GM06990 (cell line): Measurements from ENCODE around the gene PRPF6.
A peak's percentile ranks its signal among the peaks of the same experiment; 100 is the strongest.

ENCODE experiments used
- DNase-seq: peaks from one replicate; pipeline ENCODE4 v3.0.0-alpha.2; 2011; ENCODE audit not compliant: insufficient read length; ENCODE audit errors: extremely low read depth
- H3K27me3 ChIP-seq: replicated peaks from 2 replicates; pipeline ENCODE4 v1.6.0; 2011; ENCODE audit warnings: low read length; ENCODE audit not compliant: control insufficient read depth, insufficient read depth
- H3K36me3 ChIP-seq: 2 replicates; pipeline ENCODE4 v1.5.1; 2011; ENCODE audit warnings: low read length; ENCODE audit not compliant: control insufficient read depth, insufficient read depth
- H3K4me3 ChIP-seq: replicated peaks from 2 replicates; pipeline ENCODE4 v1.5.1; 2011; ENCODE audit warnings: low read depth, mild to moderate bottlenecking, control low read depth, low read length
- TF ChIP-seq, protein P1 (sequence below): IDR thresholded peaks from 2 replicates; pipeline ENCODE4 v1.5.1; 2011; ENCODE audit warnings: low read length, control low read depth, mild to moderate bottlenecking, inconsistent platforms; ENCODE audit not compliant: insufficient read depth, poor library complexity, severe bottlenecking

PRPF6 gene

DNA sequence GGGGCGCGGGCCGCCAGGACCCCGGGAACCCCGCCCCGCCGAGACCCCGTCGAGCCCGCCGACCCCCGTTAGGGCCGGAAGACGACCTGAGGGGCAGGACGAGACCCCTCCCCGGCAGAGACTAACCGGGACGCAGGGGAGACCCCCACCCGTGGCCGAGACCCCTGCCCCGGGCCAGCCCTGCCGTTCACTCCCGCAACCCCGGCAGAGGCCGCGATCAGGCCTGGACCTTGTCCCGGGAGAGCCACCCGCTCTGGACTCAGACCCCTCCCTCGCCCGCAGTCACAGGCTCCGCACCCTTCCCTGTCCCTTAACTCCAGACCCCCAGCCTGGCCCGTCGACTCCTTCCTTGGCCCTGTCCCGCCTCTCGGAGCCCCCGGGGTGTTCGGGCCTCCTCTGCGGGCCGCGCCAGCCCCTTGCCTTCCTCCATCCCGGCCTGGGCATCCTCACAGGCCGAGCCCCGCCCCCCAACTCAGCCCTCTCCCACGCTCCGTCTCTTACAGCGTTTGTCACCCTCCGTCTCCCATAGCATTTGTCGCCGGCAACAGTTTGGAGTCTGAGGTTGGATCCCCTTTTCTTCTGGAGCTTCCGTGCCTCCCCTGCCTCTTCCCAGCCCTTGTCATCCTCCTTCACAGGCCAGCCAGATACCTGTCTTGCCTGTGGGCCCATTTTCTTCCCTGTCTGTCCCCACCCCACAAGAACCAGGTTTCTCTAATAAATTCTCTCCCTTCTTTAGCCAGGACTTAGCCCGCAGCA is 82.6 kb downstream of the PRPF6 start:
- Histone ChIP-seq H3K36me3 (no peaks in the 10 kb centered on the region), H3K27me3 (no peaks in the 10 kb centered on the region), H3K4me3 (peak overlapping the region; percentile 79)
- no peak for DNase-seq
- TF ChIP-seq, protein P1, sequence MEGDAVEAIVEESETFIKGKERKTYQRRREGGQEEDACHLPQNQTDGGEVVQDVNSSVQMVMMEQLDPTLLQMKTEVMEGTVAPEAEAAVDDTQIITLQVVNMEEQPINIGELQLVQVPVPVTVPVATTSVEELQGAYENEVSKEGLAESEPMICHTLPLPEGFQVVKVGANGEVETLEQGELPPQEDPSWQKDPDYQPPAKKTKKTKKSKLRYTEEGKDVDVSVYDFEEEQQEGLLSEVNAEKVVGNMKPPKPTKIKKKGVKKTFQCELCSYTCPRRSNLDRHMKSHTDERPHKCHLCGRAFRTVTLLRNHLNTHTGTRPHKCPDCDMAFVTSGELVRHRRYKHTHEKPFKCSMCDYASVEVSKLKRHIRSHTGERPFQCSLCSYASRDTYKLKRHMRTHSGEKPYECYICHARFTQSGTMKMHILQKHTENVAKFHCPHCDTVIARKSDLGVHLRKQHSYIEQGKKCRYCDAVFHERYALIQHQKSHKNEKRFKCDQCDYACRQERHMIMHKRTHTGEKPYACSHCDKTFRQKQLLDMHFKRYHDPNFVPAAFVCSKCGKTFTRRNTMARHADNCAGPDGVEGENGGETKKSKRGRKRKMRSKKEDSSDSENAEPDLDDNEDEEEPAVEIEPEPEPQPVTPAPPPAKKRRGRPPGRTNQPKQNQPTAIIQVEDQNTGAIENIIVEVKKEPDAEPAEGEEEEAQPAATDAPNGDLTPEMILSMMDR = no peak

DNA sequence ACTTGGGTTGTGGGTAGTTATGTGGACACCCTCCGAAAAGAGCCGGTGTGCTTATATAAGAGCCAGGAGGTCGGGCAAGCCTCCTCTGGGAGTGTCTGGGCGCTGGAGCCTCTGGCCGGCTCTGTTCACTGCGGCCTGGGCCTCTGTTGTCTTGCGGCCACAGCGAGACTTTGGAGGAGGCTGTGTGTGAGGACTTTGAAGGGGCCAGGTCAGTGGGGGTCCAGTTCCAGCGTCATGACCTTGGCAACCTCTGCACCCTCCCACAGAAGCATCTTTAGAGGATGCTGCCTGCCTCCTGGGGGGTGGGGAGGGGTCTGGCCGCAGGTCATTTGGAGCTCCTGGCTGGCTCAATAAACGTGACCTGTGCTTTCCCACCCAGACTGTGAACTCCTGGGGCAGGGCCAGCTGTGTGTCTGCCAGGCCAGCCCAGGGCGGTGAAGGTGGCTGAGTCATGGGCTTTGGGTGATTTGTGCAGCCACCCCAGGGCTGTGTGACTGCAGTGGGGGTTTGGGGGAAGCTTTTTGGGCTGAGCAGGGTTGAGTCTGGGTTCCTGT is 83.3 kb downstream of the PRPF6 start:
- Histone ChIP-seq H3K27me3 (no peaks in the 10 kb centered on the region), H3K4me3 (peak overlapping the region; percentile 79), H3K36me3 (no peaks in the 10 kb centered on the region)
- TF ChIP-seq, protein P1 = no peak
- no peak for DNase-seq

DNA sequence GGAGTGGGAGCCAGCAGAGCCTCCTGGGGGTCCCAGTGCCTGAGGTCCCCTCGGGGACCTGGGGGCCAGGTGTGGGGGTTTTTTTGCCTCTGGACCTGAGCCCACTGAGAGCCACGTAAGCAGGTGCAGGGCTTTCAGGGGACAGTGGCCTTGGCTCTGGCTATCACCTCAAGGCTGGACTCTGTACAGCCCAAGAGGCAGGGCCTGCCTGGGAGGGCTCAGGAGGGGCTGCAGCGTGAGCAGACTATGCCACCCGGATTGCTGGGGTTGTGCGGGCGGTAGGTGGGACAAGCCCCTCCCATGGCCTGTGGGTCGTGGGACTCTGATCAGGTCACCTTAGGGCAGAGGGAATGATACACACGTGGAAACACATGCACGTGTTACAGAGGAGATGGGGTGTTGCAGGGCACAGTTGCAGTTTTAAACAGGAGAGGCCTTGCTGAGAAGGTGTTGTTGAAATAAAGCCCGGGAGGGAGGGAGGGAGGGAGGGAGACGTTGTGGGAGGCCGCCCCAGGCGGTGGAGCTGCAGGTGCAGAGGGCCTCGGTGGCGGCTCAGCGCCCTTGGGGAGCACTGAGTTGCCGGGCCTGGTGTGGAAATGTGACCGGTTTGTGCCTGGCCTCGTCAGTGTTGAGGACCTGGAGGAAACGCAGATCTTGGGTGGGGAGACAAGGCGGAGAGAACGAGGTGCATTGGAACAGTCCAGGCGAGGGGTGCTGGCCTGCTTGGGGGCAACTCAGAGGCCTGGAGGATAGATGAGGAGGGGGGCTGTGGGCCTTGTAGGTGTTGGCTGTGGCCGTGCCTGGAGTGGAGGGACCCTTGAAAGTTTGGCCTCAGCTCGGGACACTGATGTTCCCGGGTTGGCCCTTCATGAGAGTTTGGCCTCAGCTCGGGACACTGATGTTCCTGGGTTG is 84.4 kb downstream of the PRPF6 start:
- TF ChIP-seq, protein P1 = no peak
- no peaks in the 10 kb centered on the region for H3K36me3 ChIP-seq

DNA sequence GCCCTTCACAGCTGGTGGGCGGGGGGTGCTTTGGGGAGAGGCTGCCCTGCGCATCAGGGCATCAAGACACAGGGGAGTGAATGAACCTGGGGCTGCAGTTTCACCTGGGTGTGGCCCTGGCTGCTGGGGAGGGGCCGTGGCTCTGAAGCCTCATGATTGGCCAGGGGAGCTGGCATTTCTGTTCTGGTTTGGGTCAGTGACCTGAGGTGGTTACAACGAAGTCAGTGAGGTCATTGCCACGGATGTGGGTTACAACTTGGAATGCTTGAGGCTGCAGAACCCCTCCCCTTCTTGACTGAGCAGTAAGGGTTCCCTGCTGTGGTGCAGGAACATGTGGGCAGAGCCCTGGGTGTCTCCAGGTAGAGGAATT is 85.0 kb downstream of the PRPF6 start:
- TF ChIP-seq, protein P1 = no peak
- no peaks in the 10 kb centered on the region for H3K27me3 ChIP-seq
- no peaks in the 10 kb centered on the region for H3K36me3 ChIP-seq
- DNase-seq = peak; percentile 83
- no peak overlapping the region for H3K4me3 ChIP-seq

More for the DNA sequence above, 84.4 kb downstream of the PRPF6 start:
- Histone ChIP-seq H3K27me3 (no peaks in the 10 kb centered on the region), H3K4me3 (no peak overlapping the region)
- DNase-seq = no peak

DNA sequence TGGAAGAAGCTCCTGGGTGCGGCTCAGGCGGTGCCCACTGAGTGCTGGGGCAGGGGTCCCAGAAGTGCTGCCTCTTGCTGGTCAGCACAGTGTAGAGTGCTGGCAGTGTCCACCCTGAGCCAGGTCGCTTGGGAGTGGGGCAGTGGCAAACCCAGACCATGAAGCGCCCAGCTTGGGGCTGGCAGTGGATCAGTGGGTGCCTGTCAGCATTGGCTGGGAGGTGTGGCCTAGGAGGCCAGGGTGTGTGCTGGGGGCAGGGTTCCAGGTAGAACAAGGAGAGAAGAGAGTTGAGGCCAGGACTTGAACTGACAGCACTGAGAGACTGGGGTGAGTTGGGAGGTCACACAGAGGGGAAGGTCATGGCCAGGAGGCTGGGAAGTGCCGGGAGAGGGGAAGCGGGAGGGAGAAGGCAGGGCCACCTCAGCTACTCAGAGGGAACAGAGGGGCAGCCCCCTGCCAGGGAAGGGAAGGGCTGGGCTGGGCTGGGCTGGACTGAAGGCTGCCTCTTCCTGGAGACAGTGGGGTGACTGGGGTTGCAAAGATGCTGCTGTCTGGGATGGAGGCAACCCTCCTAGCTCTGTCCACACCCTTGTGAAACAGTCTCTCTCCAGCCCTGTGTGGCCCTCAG is 86.2 kb downstream of the PRPF6 start:
- Histone ChIP-seq H3K4me3 (no peak overlapping the region), H3K36me3 (peaks cover 5% of the 10 kb centered on the region), H3K27me3 (no peaks in the 10 kb centered on the region)
- TF ChIP-seq, protein P1 = no peak
- DNase-seq = no peak
